HG03460 (cell line): ENCODE measurements around the gene EDC3.

Source experiments
- ATAC-seq: cut with Tn5 transposase; IDR thresholded peaks from one replicate; pipeline ENCODE4 v1.9.1; 2021; ENCODE audit not compliant: unreplicated experiment

The EDC3 gene

GRCh38 chr15:74585191-74585590, 110.6 kb downstream of the EDC3 start:
- no peak for ATAC-seq

GRCh38 chr15:74584779-74585178, 111.0 kb downstream of the EDC3 start:
- no peak for ATAC-seq

- no peak for ATAC-seq
These were observed 111.6 kb downstream of the EDC3 start for GRCh38 chr15:74584204-74584603.
